Renal cortical epithelial cell (primary cell): ENCODE data around the gene HCN3. TPM values are rescaled to one million over a fixed set of nuclear protein-coding genes. Genes with fewer than 3 reads are reported as not detected.
A peak's percentile ranks its signal among the peaks of the same experiment; 100 is the strongest.
"Not testable (repeated sequence)": the region's sequence is repeated elsewhere in the genome, so short reads cannot be mapped to it uniquely, and the experiment has no call there.

Experiments
- DNase-seq: peaks from one replicate; pipeline ENCODE4 v3.0.0-alpha.2; 2011; ENCODE audit warnings: low read depth
- total RNA-seq: library from RNA; depleted of rRNA; stranded (reverse); fragments of >200 nt; gene quantifications from 2 replicates; pipeline ENCODE4 v1.2.3, GENCODE V29; 2014

The HCN3 gene
- total RNA-seq, 1 donor from 2014 or later: 1.0 TPM

DNA sequence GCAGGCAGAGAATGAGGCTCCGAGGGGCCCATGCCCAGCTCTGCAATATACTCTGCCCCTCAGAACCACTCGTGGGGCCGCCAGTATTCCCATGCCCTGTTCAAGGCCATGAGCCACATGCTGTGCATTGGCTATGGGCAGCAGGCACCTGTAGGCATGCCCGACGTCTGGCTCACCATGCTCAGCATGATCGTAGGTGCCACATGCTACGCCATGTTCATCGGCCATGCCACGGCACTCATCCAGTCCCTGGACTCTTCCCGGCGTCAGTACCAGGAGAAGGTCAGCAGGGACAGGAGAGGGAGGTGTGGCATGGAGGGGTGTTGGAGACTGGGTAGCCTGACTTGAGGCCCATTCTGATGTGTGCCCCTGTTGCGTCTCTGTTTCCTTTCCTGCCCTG lies 7.2 kb downstream of the HCN3 start:
- DNase-seq: no peak

DNA sequence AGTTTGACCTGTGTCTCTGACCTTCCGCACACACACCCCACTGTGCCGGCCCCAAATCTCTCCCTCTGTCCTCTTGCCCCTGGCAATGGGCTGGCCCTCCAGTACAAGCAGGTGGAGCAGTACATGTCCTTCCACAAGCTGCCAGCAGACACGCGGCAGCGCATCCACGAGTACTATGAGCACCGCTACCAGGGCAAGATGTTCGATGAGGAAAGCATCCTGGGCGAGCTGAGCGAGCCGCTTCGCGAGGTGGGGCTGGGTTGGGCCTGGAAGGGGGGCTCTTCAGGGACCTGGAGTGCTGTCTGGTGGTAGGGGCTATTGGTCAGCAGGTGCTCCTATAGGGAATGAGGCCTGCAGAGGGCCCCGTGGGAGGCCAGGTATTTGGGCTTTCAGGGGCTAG lies 7.8 kb downstream of the HCN3 start:
- no peak for DNase-seq

DNA sequence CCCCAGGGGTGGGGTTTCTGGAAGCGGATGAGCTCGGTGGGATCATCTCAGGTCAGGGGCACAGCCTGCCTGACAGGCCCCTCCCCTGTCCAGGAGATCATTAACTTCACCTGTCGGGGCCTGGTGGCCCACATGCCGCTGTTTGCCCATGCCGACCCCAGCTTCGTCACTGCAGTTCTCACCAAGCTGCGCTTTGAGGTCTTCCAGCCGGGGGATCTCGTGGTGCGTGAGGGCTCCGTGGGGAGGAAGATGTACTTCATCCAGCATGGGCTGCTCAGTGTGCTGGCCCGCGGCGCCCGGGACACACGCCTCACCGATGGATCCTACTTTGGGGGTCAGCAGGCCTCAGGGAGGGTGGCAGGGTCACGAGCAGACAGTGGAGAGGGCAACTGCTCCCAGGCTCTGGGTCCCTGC lies 8.4 kb downstream of the HCN3 start:
- DNase-seq: no peak

DNA sequence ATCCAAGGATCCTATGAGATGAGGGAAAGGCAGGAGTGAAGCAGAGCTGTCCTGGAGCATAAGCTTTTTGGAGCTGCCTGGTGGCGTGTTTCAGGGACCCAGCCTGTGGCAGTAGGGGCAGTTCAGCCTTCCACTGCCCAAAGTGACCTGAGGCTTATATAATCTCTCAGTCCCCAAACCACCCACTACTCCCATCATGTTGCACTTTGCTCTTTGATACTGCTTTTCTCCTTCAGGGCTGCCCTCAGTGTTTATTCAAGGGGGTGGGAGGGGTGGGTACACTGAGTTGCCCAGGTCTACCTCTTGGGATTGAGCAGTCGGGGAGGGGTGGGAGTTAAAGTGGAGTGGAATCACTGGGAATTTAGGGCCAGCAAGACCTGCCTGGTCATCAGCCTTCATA lies 9.3 kb downstream of the HCN3 start:
- no peak for DNase-seq

DNA sequence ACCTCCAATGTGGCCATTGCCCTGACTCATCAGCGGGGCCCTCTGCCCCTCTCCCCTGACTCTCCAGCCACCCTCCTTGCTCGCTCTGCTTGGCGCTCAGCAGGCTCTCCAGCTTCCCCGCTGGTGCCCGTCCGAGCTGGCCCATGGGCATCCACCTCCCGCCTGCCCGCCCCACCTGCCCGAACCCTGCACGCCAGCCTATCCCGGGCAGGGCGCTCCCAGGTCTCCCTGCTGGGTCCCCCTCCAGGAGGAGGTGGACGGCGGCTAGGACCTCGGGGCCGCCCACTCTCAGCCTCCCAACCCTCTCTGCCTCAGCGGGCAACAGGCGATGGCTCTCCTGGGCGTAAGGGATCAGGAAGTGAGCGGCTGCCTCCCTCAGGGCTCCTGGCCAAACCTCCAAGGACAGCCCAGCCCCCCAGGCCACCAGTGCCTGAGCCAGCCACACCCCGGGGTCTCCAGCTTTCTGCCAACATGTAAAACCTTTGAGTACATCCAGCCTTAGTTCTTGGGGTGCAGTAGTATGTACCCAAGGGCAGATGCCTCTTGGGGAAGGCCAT lies 10.8 kb downstream of the HCN3 start:
- no peak for DNase-seq

DNA sequence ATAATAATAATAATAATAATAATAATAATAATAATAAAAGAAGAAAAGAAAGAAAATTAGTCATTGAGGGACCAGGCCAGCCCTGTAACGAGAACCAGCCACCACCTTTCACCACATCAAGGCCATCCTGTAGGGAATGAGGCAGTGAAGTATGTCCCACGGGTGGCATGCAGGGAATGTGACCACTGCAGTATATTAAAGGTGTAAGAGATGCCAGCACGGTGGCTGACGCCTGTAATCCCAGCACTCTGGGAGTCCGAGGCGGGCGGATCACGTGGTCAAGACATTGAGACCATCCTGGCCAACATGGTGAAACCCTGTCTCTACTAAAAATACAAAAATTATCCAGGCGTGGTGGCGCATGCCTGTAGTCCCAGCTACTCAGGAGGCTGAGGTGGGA lies 13.7 kb downstream of the HCN3 start:
- DNase-seq: not testable (repeated sequence)

DNA sequence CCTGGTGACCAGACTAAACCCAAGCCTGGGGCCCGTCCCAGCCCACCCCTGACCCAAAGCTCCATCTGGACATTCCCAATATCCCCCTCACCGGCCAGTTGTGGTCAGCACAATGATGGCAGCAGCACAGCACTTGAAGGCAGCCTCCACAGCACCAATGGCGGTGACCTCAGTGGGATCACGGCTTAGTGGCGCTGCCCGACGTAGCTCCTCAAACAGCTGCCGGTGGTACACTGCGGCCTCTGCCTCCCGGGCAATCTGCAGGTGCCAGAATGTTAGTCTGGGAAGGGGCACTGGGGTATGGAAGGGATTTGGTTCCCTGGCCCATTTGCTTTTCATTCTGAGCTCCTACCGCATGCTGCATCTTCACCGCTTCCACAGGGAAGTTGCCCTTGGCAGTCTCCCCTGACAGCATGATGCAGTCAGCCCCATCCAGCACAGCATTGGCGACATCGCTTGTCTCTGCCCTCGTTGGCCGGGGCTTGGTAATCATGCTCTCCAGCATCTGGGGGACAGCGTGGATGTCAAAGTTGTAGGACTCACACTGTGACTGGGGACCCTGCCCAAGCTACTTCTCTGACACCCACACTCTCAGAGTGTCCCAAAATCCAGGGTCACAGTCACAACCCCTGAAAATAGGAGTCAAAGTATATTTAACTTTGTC lies 16.0 kb downstream of the HCN3 start:
- DNase-seq: no peak

DNA sequence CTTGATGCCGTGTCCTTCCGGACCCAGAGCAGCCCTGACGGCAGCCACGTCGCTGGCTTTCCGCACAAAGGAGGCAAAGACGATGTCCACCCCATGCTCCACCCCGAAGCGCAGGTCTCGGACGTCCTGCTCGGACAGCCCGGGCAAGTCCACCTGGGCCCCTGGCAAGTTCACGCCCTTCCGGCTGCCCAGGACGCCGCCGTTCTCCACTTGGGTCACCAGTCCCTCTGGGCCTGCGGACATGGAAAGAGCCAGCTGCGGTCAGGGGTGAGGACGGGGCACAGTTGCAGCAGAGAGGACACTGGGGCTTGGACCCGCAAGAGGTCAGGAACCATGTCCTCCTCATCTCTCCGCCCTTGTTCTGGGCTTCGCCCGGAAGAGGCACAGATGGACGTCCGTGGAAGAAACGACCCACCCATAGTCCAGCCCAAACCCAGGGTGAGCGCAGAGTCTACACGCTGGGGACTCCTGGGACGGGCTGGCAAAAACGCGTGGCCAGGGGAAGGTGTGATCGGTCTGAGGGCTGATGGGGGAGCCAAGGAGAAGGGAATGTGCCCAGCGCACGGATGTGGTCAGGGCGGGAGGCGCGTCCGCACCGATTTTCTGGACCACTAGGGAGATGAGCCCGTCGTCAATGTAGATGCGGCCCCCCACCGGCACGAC lies 17.4 kb downstream of the HCN3 start:
- no peak for DNase-seq

DNA sequence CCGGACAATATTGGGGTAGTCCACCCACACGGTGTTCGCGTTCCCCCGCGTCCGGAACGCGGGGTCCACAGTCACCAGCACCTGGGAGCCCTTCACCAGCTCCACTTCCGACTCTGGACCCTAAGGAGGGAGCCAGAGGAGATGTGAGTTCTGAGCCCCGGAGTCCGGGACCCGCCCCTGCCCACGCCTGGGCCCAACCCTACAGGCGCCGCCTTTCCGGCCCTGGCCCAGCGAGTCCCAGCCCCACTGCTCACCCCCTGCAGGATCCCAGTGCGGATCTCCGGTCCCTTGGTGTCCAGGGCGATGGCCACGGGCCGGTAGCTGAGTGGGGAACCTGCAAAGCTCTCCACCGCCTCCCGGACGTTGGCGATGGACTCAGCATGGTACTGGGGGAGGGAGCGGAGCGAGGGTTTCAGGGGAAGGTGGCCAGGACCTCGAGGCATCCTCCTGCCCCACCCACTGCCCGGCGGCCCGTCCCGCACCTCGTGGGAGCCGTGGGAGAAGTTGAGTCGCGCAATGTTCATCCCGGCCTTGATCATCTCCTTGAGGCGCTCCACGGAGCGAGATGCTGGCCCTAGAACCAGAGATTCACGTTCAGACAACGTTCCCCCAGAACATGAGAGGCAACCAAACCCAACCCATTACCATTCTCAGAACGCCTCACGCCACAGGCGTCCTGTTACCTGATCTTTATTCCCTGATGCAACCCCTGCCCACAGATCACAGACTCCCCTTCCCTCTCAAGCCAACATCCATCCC lies 18.1 kb downstream of the HCN3 start:
- no peak for DNase-seq

DNA sequence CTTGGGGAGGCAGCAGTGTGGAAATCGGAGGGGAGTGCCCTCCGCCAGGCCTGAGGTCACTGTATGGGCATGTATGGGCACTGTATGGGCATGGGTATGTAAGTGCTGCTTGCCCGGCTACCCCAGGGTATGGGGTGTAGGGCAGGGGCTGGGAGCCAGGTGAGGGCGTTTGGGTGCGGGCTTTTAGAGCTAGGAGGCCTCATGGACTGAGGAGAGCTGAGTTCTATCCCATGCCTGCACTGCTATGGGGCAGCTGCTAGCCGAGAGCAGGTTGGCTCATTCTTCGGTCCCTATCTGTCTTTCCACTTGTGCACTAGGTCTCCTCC lies 18.6 kb downstream of the HCN3 start:
- no peak for DNase-seq

DNA sequence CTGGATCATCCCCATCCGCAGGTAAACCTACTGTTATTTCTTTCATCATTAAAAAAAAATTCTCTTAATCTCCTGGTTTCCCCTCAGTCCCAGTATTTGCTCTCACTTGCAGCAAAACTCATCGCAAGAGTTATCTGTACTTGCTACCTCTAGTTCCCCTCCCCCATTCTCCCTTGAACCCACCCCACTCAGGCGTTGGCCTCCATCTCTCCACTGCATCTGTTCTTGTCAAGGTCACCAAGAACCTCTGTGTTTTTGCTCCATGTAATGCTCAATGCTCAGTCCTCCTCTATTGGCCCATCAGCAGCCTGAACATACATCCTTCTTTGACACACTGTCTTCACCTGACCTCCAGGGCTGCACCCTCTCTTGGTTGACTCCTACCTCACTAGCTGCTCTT lies 19.4 kb downstream of the HCN3 start:
- DNase-seq: no peak

DNA sequence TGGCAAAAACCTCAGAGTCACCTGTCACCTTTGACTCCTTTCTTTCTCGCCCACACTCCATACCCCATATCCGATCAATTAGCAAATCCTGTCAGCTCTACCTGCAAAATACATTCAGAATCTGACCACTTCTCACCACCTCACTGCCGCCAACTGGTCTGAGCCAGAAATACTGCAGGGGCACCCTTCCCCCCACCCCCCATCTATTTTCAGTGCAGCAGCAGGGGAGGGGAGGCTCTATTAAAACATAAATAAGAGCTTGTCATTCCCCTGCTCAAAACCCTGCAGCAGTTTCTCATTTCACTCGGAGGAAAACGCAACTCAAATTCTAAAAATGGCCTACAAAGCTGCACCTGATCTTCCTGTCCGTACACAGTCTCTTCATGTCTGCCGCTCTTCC lies 20.1 kb downstream of the HCN3 start:
- no peak for DNase-seq

DNA sequence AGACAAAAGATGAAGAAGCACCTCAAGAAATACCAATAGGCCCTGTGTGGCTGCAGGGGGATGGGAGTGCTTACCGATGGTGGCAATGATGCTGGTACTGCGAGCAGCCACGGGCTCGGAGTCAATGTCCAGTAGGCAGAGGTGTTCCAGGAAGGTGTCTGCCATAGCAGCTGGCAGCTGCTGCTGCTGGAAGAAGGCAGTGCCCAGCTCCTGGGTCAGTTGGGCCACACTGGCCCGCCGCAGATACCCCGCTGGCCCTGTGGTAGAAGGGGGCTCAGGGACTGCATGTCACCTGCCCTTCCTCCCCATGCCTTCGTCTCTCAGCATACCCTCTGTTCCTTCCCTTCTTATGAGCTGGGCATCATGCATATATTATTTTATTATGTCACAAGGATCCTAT lies 22.8 kb downstream of the HCN3 start:
- DNase-seq: no peak

DNA sequence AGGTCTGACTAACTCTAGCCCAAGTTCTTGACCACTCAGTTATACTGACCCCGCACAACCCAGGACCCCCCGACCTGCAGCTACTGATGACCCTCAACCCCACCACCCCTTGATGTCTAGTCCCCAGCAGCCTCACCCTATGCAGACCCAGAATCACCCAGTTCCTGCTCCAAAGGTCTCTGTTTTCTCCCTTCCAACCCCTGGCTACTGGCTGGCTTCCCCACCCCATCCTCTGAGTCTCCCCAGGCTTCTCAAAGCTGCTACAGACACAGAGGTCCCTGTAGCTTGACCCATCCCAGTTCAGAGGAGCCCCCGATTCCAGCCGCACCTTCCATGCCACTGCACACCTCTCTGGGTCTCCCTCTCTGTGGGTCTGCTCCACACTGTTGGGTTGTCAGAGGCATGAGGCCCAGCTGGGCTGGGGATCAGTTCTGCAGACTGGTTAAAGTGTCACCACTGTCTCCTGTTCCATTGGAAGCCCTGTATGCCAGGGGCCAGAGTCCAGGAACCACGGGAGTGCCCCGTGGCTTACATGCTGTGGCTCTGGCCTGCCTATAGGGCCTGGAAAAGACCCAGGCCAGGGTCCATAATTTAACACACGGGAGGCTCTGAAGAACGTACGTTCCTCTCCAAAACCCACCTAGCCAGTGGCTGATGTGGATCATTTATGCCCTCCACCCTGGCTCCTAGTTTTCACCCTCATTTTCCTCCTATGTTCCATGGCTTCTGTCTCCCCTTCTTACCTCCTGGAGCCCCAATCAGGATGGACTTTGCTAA lies 23.5 kb downstream of the HCN3 start:
- no peak for DNase-seq

DNA sequence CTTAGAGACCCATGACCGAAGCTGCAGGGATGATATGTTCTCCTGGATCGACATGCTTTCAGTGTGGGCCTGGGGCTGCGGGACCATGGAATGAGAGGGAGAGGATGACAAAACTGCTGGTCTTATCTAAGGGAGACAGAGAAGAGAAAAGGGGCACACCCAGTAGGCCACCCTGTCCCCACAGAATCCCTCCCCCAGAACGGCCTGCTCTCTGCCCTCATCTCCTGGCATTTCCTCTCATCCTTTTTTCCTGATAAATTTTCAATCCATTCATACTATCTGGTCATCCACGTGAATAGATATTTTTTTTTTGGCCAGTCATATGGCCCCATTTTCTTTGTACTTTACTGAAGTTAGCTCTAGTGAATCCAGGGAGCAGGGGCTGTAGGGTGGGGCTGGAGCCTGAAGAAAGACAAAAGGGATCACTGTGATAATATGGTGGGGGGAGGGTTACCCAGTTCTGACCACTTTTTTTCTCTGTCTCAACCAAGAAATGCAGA lies 24.1 kb downstream of the HCN3 start, which contains the start of gene PKLR:
PKLR (minus strand) TSS at position 97 of the 500 bp plus-strand sequence; CDS start at position 54, 43 bp downstream.
- DNase-seq: no peak

DNA sequence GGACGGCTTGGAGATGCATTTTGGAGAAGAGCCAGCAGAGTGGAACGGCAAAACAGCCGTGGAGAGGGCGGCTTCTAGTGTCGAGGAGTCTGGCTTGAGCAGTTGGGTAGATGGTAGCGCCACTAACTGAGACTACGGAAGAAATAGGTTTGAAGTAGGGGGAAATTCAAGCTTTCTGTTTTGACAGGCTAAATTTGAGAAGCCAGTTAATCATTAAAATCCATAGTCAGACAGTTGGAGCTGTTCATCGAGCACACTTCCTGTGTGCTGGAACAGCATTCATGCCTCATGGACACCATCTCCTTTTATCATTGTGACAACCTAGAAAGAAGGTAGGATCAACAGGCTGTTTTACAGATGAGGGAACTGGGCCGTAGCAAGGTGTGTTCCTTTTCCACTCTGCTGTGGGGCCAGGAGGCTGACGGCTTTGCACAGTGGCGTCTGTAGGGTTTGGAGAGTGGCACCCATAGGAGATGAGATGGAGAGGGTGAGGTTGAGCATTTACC lies 27.3 kb downstream of the HCN3 start:
- peak; percentile 72 for DNase-seq

DNA sequence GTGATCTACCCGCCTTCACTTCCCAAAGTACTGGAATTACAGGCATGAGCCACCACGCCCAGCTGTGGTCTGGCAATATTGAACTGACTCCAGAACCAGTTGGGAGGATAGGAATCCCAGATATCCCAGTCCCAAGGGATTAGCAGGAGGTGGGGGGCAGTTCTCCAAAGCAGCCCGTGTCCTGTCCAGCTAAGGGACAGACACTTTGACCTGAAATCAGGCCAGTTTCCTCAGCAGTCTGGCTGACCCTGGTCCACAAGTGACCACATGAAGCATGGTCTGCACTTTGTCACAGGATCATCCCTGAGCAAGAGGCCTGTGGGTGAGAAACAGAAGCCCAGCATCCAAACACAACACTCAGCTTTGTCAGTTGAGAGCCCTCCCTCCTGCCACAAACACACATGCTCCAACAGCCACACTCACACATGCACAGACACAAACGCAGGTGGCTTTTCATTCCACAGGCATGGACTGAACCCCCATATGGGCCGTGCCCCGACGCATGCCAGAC lies 28.7 kb downstream of the HCN3 start:
- no peak for DNase-seq

DNA sequence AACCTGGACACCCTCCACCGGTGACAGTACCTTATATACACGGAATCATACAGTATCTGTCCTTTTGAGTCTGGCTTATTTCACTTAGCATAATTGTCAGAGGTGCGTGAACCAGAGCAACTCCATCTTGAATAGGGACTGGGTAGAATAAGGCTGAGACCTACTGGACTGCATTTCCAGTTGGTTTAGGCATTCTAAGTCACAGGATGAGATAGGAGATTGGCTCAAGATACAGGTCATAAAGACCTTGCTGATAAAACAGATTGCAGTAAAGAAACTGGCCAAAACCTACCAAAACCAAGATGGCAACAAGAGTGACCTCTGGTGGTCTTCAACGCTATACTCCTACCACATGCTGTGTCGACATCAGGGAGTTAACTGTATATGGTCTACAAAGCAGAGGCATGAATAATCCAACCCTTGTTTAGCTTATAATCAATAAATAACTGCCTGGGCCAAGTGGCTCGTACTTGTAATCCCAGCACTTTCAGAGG lies 30.0 kb downstream of the HCN3 start:
- peak; percentile 56 for DNase-seq

DNA sequence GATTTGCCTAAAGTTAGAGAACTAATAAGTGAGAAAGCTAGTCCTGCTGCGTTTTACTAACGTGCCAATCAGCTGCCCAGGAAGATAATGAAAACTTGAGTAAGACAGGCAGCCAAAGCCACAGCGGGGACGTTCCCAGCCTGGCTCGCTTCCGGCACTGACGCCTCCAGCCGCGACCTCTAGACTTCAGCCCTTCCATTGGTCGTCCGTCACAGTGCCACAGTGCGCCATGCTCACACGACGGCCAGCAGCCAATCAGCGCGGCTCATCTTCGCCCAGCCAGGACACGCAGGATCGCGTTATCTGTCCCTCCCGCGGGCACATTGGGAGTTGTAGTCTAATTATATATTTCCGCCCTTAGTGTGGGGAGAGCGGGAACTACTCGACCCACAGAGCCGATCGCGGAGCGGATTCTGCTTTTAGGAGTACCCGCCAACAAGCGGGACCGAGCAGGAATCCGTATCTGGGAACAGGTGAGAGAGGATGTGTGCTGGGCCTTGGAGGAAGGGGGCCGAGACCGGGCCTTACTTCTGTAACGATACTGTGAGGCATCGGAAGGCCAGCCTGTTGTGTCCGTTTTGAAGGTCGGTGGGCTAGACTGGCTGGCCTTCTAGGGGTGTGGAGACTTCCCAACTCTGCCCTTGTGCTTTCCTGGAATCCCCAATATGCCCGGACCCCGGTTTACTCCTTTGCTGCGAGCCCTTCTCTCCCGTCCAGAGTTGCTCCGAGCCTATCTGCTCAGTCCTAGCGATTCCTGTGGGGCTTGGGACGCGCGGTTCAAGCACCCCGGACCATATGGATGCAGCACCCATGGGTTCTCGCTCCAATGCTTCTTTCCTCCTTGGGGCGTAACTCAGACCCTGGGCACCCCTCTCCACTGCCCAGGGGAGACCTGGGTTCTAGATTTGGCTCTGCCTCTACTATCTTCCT lies 31.5 kb downstream of the HCN3 start, which contains the start of gene FDPS:
FDPS (plus strand) TSS at position 374 of the 930 bp plus-strand sequence. CDS start 924 bp downstream, outside the sequence.
- DNase-seq: peak; percentile 98
